Caco-2 (cell line): Measurements from ENCODE around the gene ATOH8. TPM values are rescaled to one million over a fixed set of nuclear protein-coding genes. Genes with fewer than 3 reads are reported as not detected.

ENCODE experiments used
- BruUV-seq: library from RNA; stranded (reverse); fragments of 400-500 nt; replicated peaks from 2 replicates; lab custom pipeline; 2021; lab: Mats Ljungman, UMichigan
- CTCF ChIA-PET: fragments of 300-600 bp; sonication (Branson Sonifier 250); formaldehyde crosslinking; loops from one replicate; lab custom pipeline; 2022; ENCODE audit warnings: antibody characterized with exemption; lab: Charles Lee
- POLR2A ChIA-PET: fragments of 300-600 bp; sonication (Branson Sonifier 250); formaldehyde crosslinking; loops from one replicate; lab custom pipeline; 2022; ENCODE audit warnings: antibody characterized with exemption; lab: Charles Lee
- DNase-seq, 2 experiments: peaks; one replicate each; pipeline versions ENCODE4 v3.0.0 to v3.0.0-alpha.2; 2020 to 2022
- H3K27me3 ChIP-seq: replicated peaks from 2 replicates; pipeline ENCODE4 v1.6.0; 2011; ENCODE audit warnings: low read length; ENCODE audit not compliant: control insufficient read depth, insufficient read depth
- H3K36me3 ChIP-seq: 2 replicates; pipeline ENCODE4 v1.5.1; 2011; ENCODE audit warnings: low read length; ENCODE audit not compliant: control insufficient read depth, insufficient read depth
- H3K4me1 ChIP-seq: fragments of 250-450 bp; sonication (Bioruptor Pico); 2 replicates; pipeline ENCODE4 v1.5.1; 2020; ENCODE audit warnings: mild to moderate bottlenecking
- H3K4me3 ChIP-seq: 2 replicates; pipeline ENCODE4 v1.5.1; 2011; ENCODE audit warnings: low read depth, mild to moderate bottlenecking, control low read depth, low read length
- H3K9me3 ChIP-seq: fragments of 250-450 bp; sonication (Bioruptor Pico); 2 replicates; pipeline ENCODE4 v1.5.1; 2020; ENCODE audit warnings: mild to moderate bottlenecking, moderate library complexity
- H3K27ac Mint-ChIP-seq: one replicate; pipeline ENCODE4 v1.8.0; 2022; ENCODE audit warnings: mixed read lengths; ENCODE audit not compliant: unreplicated experiment
- H3K27me3 Mint-ChIP-seq: one replicate; pipeline ENCODE4 v1.8.0; 2022; ENCODE audit warnings: mixed read lengths; ENCODE audit not compliant: insufficient read depth, unreplicated experiment
- H3K36me3 Mint-ChIP-seq: one replicate; pipeline ENCODE4 v1.8.0; 2022; ENCODE audit warnings: mild to moderate bottlenecking, mixed read lengths; ENCODE audit not compliant: insufficient read depth, unreplicated experiment
- H3K4me1 Mint-ChIP-seq: one replicate; pipeline ENCODE4 v1.8.0; 2022; ENCODE audit warnings: low read depth, mixed read lengths; ENCODE audit not compliant: unreplicated experiment
- H3K4me3 Mint-ChIP-seq: one replicate; pipeline ENCODE4 v1.8.0; 2022; ENCODE audit warnings: mild to moderate bottlenecking, moderate library complexity, mixed read lengths; ENCODE audit not compliant: unreplicated experiment
- H3K9me3 Mint-ChIP-seq: one replicate; pipeline ENCODE4 v1.8.0; 2022; ENCODE audit warnings: mixed read lengths; ENCODE audit not compliant: unreplicated experiment
- CTCF ChIP-seq, 2 experiments: fragments of 200-600 bp in 1 of 2; IDR thresholded peaks; 1 replicate in 1 of 2; 2 replicates in 1 of 2; pipeline versions ENCODE4 v1.5.1 to v1.8.0; 2011 to 2022; ENCODE audit warnings: antibody characterized with exemption in 1 of 2, control low read depth in 1 of 2, inconsistent platforms in 1 of 2, low read depth in 1 of 2, low read length in 1 of 2, mild to moderate bottlenecking in 1 of 2, moderate library complexity in 1 of 2; ENCODE audit not compliant: insufficient read depth in 1 of 2, severe bottlenecking in 1 of 2, unreplicated experiment in 1 of 2
- intact Hi-C: fragments of 100-400 bp; cut with micrococcal nuclease; formaldehyde crosslinking; loops from one replicate; pipeline ENCODE4 v1.10.0; 2022; ENCODE audit not compliant: unreplicated experiment
- total RNA-seq: library from RNA; stranded (reverse); gene quantifications from 2 replicates; pipeline ENCODE4 v1.2.3, GENCODE V29; 2022

ATOH8 gene
- total RNA-seq, 1 experiment from 2014 or later: not detected

GRCh38 chr2:85813211-85813981 lies 59.6 kb downstream of the ATOH8 start:
- H3K27me3 Mint-ChIP-seq: peaks cover 2% of the 10 kb centered on the region
- CTCF ChIA-PET: interaction anchor here (0.9 to 3.6 kb wide), 9 partner anchors 14 to 176 kb away, joined by 4 to 46 read pairs (median 6); no protein-coding TSS in a partner anchor
- intact Hi-C loops: no loop called here

GRCh38 chr2:85813982-85814801 lies 60.4 kb downstream of the ATOH8 start:
- Mint-ChIP-seq H3K27ac (no peak overlapping the region), H3K4me3 (no peak overlapping the region), H3K36me3 (no peaks in the 10 kb centered on the region), H3K4me1 (peaks cover 9% of the 10 kb centered on the region), H3K27me3 (peaks cover 2% of the 10 kb centered on the region), H3K9me3 (no peaks in the 10 kb centered on the region)
- POLR2A ChIA-PET: no interaction called here
- Histone ChIP-seq H3K4me3 (no peak overlapping the region), H3K27me3 (no peaks in the 10 kb centered on the region; the same call in 1 of the 2 replicates), H3K9me3 (no peaks in the 10 kb centered on the region), H3K36me3 (no peaks in the 10 kb centered on the region), H3K4me1 (no peaks in the 10 kb centered on the region)
- peak; percentile 84 to 91 for DNase-seq
- CTCF ChIA-PET: interaction anchor here (0.9 to 3.6 kb wide), 9 partner anchors 13 to 177 kb away, joined by 4 to 46 read pairs (median 6); no protein-coding TSS in a partner anchor
- TF ChIP-seq CTCF (IDR thresholded peaks at IDR 0.05; ENCODE audit: insufficient read depth in 1 of 2, low read depth in 1 of 2, low read length in 1 of 2, severe bottlenecking in 1 of 2, unreplicated experiment in 1 of 2): peak; percentile 97 to 98
- intact Hi-C loops: loop anchor here (1.0 kb wide), 2 partner anchors 64 to 85 kb away; no protein-coding TSS in a partner anchor
- no TSS peak for BruUV-seq

More at GRCh38 chr2:85813211-85813981, 59.6 kb downstream of the ATOH8 start:
- no peak for DNase-seq
- no peak overlapping the region for H3K4me3 Mint-ChIP-seq
- Histone ChIP-seq H3K27me3 (no peaks in the 10 kb centered on the region; the same call in 1 of the 2 replicates), H3K4me1 (no peaks in the 10 kb centered on the region), H3K4me3 (no peak overlapping the region), H3K36me3 (no peaks in the 10 kb centered on the region), H3K9me3 (no peaks in the 10 kb centered on the region)
- no peaks in the 10 kb centered on the region for H3K36me3 Mint-ChIP-seq
- no TSS peak for BruUV-seq
- TF ChIP-seq CTCF (IDR thresholded peaks at IDR 0.05; ENCODE audit: insufficient read depth in 1 of 2, low read depth in 1 of 2, low read length in 1 of 2, severe bottlenecking in 1 of 2, unreplicated experiment in 1 of 2): no peak
- H3K9me3 Mint-ChIP-seq: no peaks in the 10 kb centered on the region
- no peak overlapping the region for H3K27ac Mint-ChIP-seq
- H3K4me1 Mint-ChIP-seq: peaks cover 7% of the 10 kb centered on the region
- POLR2A ChIA-PET: no interaction called here
